Measurements from ENCODE around the gene C9orf78. TPM values are rescaled to one million over a fixed set of nuclear protein-coding genes. Genes with fewer than 3 reads are reported as not detected.
"Not testable (repeated sequence)": the region's sequence is repeated elsewhere in the genome, so short reads cannot be mapped to it uniquely, and the experiment has no call there.

The C9orf78 gene
- polyA plus RNA-seq, 1 donor (not counting 4 experiments of a cell fraction or from before 2014, with no cell fraction given), result 66.5 TPM

DNA sequence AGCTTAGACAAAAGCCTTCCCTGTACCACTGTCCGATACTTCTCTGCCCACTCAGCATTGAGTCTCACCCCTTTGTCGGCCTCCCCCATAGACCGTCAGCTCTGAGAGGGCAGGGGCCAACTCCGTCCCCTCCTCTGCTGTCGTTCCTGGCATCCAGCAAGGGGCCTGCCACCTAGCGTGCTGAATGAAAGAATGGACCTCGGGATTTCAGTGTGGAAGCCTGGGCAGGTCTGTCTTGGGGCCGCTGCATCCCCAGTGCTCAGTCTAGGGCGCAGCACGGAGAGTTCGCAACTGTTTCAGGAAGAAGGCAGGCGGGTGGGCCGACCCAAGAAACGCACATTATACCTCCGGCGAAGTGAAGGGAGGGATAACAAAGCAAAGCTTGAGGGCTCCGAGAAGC, 33.6 kb downstream of the C9orf78 start:
- FAIRE-seq, result no peak
- no peak for DNase-seq (ENCODE audit: low read depth, low spot score)
- Histone ChIP-seq H3K9ac (ENCODE audit: control insufficient read depth, extremely low read depth, insufficient read depth, low read length) (no peak overlapping the region), H3K4me2 (ENCODE audit: control insufficient read depth, extremely low read depth, insufficient read depth, low read depth, low read length) (no peak overlapping the region), H3K79me2 (ENCODE audit: control insufficient read depth, insufficient read depth, low read length) (peaks cover 9% of the 10 kb centered on the region), H3K4me1 (ENCODE audit: control insufficient read depth, extremely low read depth, insufficient read depth, low read length) (peaks cover 6% of the 10 kb centered on the region), H3K4me3 (ENCODE audit: control insufficient read depth in 2 of 3, extremely low read depth in 1 of 3, insufficient read depth in 2 of 3, low read depth in 1 of 3, low read length in 3 of 3) (no peak overlapping the region), H2AFZ (ENCODE audit: control insufficient read depth, low read length) (no peak overlapping the region), H3K9me3 (ENCODE audit: control insufficient read depth, low read depth, low read length) (no peaks in the 10 kb centered on the region), H3K27ac (ENCODE audit: control insufficient read depth, insufficient read depth, low read length) (no peak overlapping the region), H3K36me3 (ENCODE audit: control insufficient read depth in 2 of 2, extremely low read depth in 1 of 2, insufficient read depth in 2 of 2, low read length in 2 of 2) (peaks cover 0 to 4% of the 10 kb centered on the region in 2 experiments), H3K27me3 (ENCODE audit: control insufficient read depth, extremely low read depth, insufficient read depth, low read length) (no peaks in the 10 kb centered on the region), H4K20me1 (ENCODE audit: control insufficient read depth, extremely low read depth, insufficient read depth, low read length) (no peaks in the 10 kb centered on the region), H3K9me1 (ENCODE audit: control insufficient read depth, extremely low read depth, insufficient read depth, low read length) (no peaks in the 10 kb centered on the region)
- dilution Hi-C loops (cut with MboI; ENCODE audit: extremely low pct_ligation_motif_present, low sequenced_read_pairs), result no loop called here
- no peak for TF ChIP-seq EZH2 (IDR thresholded peaks at IDR 0.05; ENCODE audit: low read length)
- TF ChIP-seq, protein P1, sequence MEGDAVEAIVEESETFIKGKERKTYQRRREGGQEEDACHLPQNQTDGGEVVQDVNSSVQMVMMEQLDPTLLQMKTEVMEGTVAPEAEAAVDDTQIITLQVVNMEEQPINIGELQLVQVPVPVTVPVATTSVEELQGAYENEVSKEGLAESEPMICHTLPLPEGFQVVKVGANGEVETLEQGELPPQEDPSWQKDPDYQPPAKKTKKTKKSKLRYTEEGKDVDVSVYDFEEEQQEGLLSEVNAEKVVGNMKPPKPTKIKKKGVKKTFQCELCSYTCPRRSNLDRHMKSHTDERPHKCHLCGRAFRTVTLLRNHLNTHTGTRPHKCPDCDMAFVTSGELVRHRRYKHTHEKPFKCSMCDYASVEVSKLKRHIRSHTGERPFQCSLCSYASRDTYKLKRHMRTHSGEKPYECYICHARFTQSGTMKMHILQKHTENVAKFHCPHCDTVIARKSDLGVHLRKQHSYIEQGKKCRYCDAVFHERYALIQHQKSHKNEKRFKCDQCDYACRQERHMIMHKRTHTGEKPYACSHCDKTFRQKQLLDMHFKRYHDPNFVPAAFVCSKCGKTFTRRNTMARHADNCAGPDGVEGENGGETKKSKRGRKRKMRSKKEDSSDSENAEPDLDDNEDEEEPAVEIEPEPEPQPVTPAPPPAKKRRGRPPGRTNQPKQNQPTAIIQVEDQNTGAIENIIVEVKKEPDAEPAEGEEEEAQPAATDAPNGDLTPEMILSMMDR (optimal IDR thresholded peaks at IDR 0.05 in 1 of 3, IDR thresholded peaks at IDR 0.05 in 1 of 3, conservative IDR thresholded peaks at IDR 0.05 in 1 of 3; ENCODE audit: extremely low read depth in 1 of 3, insufficient read depth in 2 of 3, low read length in 3 of 3), result no peak

DNA sequence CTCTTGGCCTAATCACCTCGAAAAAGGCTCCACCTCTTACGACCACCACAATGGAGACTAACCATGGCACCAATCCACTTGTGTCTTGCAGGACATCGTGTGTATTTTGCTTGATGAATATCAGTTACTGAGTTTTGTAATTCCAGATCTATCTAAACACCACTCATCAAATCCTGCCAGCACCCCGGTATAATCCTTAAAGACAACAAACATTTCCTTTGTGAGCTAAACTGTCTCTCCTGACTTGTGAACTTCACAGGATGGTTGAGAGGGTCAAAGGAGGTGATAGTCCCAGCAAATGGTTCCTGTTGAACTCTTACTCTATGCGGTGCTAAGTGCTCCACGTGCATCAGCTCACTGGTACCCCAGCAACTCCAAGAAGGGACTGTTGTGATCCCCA, 36.1 kb downstream of the C9orf78 start:
- Histone ChIP-seq H3K4me2 (ENCODE audit: control insufficient read depth, extremely low read depth, insufficient read depth, low read depth, low read length) (no peak overlapping the region), H3K4me1 (ENCODE audit: control insufficient read depth, extremely low read depth, insufficient read depth, low read length) (peaks cover 3% of the 10 kb centered on the region), H3K9me1 (ENCODE audit: control insufficient read depth, extremely low read depth, insufficient read depth, low read length) (no peaks in the 10 kb centered on the region), H3K9me3 (ENCODE audit: control insufficient read depth, low read depth, low read length) (no peaks in the 10 kb centered on the region), H3K36me3 (ENCODE audit: control insufficient read depth in 2 of 2, extremely low read depth in 1 of 2, insufficient read depth in 2 of 2, low read length in 2 of 2) (no peaks in the 10 kb centered on the region), H2AFZ (ENCODE audit: control insufficient read depth, low read length) (no peak overlapping the region), H3K4me3 (ENCODE audit: control insufficient read depth in 2 of 3, extremely low read depth in 1 of 3, insufficient read depth in 2 of 3, low read depth in 1 of 3, low read length in 3 of 3) (no peak overlapping the region), H3K27ac (ENCODE audit: control insufficient read depth, insufficient read depth, low read length) (no peak overlapping the region), H3K79me2 (ENCODE audit: control insufficient read depth, insufficient read depth, low read length) (peaks cover 3% of the 10 kb centered on the region), H4K20me1 (ENCODE audit: control insufficient read depth, extremely low read depth, insufficient read depth, low read length) (no peaks in the 10 kb centered on the region), H3K9ac (ENCODE audit: control insufficient read depth, extremely low read depth, insufficient read depth, low read length) (no peak overlapping the region), H3K27me3 (ENCODE audit: control insufficient read depth, extremely low read depth, insufficient read depth, low read length) (peaks cover 4% of the 10 kb centered on the region)
- DNase-seq (ENCODE audit: low read depth, low spot score) (no peak), FAIRE-seq (no peak)
- no peak for TF ChIP-seq EZH2 (IDR thresholded peaks at IDR 0.05; ENCODE audit: low read length)
- TF ChIP-seq, protein P1 (optimal IDR thresholded peaks at IDR 0.05 in 1 of 3, IDR thresholded peaks at IDR 0.05 in 1 of 3, conservative IDR thresholded peaks at IDR 0.05 in 1 of 3; ENCODE audit: extremely low read depth in 1 of 3, insufficient read depth in 2 of 3, low read length in 3 of 3), result no peak
- dilution Hi-C loops (cut with MboI; ENCODE audit: extremely low pct_ligation_motif_present, low sequenced_read_pairs), result no loop called here

DNA sequence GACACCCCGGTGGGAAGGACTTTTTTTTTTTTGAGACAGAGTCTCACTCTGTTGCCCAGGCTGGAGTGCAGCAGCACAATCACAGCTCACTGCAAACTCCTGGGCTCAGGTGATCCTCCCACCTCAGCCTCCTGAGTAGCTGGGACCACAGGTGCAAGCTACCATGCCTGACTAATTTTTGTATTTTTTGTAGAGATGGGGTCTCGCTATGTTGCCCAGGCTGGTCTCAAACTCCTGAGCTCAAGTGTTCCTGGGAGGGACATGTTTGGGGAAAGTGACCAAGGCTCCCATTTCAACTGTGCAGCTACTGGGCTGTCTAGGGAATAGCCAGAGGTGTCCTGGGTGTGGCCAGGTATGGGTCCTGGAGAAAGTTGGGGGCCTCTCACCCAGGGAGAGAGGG, 39.0 kb downstream of the C9orf78 start:
- H3K79me2 ChIP-seq (ENCODE audit: control insufficient read depth, insufficient read depth, low read length); H3K9ac ChIP-seq (ENCODE audit: control insufficient read depth, extremely low read depth, insufficient read depth, low read length); FAIRE-seq; H3K36me3 ChIP-seq (ENCODE audit: control insufficient read depth in 2 of 2, extremely low read depth in 1 of 2, insufficient read depth in 2 of 2, low read length in 2 of 2); H3K9me3 ChIP-seq (ENCODE audit: control insufficient read depth, low read depth, low read length); H3K27ac ChIP-seq (ENCODE audit: control insufficient read depth, insufficient read depth, low read length); DNase-seq (ENCODE audit: low read depth, low spot score); H3K4me2 ChIP-seq (ENCODE audit: control insufficient read depth, extremely low read depth, insufficient read depth, low read depth, low read length); H3K4me3 ChIP-seq (ENCODE audit: control insufficient read depth in 2 of 3, extremely low read depth in 1 of 3, insufficient read depth in 2 of 3, low read depth in 1 of 3, low read length in 3 of 3); H3K27me3 ChIP-seq (ENCODE audit: control insufficient read depth, extremely low read depth, insufficient read depth, low read length); H2AFZ ChIP-seq (ENCODE audit: control insufficient read depth, low read length); H4K20me1 ChIP-seq (ENCODE audit: control insufficient read depth, extremely low read depth, insufficient read depth, low read length); dilution Hi-C loops (cut with MboI; ENCODE audit: extremely low pct_ligation_motif_present, low sequenced_read_pairs); H3K4me1 ChIP-seq (ENCODE audit: control insufficient read depth, extremely low read depth, insufficient read depth, low read length); H3K9me1 ChIP-seq (ENCODE audit: control insufficient read depth, extremely low read depth, insufficient read depth, low read length): not testable (repeated sequence)
